Motor neuron (in vitro differentiated cells): ENCODE results near the gene EID1. TPM values are rescaled to one million over a fixed set of nuclear protein-coding genes. Genes with fewer than 3 reads are reported as not detected.

ENCODE experiments used
- ATAC-seq, 8 experiments: fragments of 200-7000 bp; cut with Tn5 transposase; replicated peaks in 6 of 8; 2 replicates each; pipeline ENCODE4 v1.8.0; 2021; ENCODE audit warnings: mild to moderate bottlenecking in 8 of 8, moderate library complexity in 8 of 8
- H3K27ac ChIP-seq, 2 donors: fragments of 250-450 bp; sonication (Bioruptor Pico); 2 replicates each; pipeline ENCODE4 v1.9.0; 2021; ENCODE audit warnings: antibody characterized with exemption in 2 of 2, mild to moderate bottlenecking in 2 of 2, moderate library complexity in 1 of 2
- H3K4me1 ChIP-seq, 2 donors: fragments of 250-450 bp; sonication (Bioruptor Pico); replicated peaks in 1 of 2; 2 replicates each; pipeline ENCODE4 v1.6.1; 2021; ENCODE audit warnings: antibody characterized with exemption in 2 of 2, mild to moderate bottlenecking in 2 of 2, moderate library complexity in 1 of 2
- H3K4me3 ChIP-seq, 5 donors: fragments of 250-450 bp; sonication (Bioruptor Pico); 2 replicates each; pipeline ENCODE4 v1.9.0; 2021; ENCODE audit warnings: antibody characterized with exemption in 5 of 5, mild to moderate bottlenecking in 5 of 5, moderate library complexity in 4 of 5
- WGBS, 10 experiments: fragments of 450-650 bp; shearing (Covaris generic); methylation state at CpG; one replicate each; pipeline ENCODE4 v1.0.0; 2022; 5-methylcytosine and 5-hydroxymethylcytosine counted together
- in situ Hi-C, 9 experiments: fragments of 400-800 bp; cut with MboI; loops; one replicate each; pipeline ENCODE4 v1.15.0; 2021; ENCODE audit warnings: low sequenced_read_pairs in 9 of 9, low pct_unique_long_range_greater_than_20kb in 2 of 9; ENCODE audit not compliant: unreplicated experiment in 9 of 9
- total RNA-seq, 8 experiments: library from RNA; unstranded; fragments of 300-600 nt; gene quantifications; 2 replicates each; pipeline versions ENCODE4 v1.2.3 to v1.2.4, GENCODE V29; 2022

EID1 gene
- total RNA-seq, 8 experiments from 2014 or later, result 132 to 302 (median 181) TPM

DNA sequence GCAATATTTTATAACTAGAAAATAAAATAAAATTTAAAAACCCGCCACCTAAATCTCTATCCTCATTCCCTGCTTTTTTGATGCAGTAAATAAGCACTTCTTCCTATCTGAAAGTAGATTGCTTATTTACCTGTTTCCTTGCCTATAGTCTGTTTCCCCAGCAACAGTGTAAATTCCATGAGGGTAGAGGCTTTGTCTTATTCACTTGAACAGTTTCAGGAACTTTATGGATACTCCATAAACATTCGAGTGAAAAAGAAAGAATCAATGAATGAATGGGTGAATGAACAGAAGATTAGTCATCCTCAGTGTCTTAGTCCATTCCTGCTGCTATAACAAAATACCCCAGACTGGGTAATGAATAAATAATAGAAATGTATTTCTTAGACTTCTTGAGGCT lies 44.1 kb downstream of the EID1 start:
- peaks cover 0 to 3% of the 10 kb centered on the region in 2 donors for H3K4me1 ChIP-seq
- in situ Hi-C loops, result no loop called here
- H3K27ac ChIP-seq, result no peak overlapping the region
- no peak for ATAC-seq
- no peak overlapping the region for H3K4me3 ChIP-seq
- WGBS, 10 experiments, result 72 to 100% (median 90%) methylated on average over 1 to 2 of the region's 2 CpGs; no CpG with 5 or more reads in 1 of the 10 experiments

DNA sequence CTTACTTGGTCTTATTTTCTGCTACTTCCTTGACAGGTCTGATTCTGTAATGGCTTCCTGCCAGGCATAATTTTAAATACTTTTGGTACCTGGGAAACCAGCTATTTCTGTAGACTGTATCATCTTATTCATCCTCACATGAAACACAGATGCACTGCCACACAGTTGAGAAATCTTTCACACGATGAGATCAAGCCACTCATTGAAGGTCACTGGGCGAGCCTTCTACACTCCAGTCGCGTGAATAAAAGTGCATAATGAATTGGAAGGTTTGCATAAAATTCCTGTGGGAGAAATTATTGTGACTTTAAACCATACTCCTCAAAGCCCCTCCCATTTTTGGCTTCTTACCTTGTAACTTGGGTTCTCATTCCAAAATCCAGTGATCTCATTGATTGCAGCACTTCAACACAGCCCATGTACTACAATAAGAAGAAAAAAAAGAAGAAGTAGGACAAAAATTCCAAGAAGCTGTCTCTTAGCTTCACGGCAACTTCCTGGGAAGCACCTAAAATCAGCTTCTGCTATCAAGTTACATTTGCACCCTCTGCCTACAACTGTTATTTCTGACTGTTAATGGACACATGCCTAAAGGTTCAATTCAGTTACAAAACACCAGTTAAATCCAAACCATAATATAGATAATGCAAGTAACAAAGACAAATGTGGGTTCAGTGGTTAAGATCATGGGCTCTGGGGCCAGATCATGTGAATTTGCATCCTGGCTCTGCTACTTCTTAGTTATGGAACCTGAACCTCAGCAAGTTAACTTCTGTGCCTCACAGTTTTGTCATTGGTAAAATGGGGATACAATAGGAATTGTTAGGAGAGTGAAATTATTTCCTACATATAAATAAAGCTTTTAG lies 46.8 kb downstream of the EID1 start:
- peaks cover 0 to 3% of the 10 kb centered on the region in 2 donors for H3K4me1 ChIP-seq
- peak overlapping the region in 1 of 2 donors; percentile 60 for H3K27ac ChIP-seq
- 10 to 100% (median 75%) methylated on average over 1 to 5 of the region's 5 CpGs for WGBS, 10 experiments
- in situ Hi-C loops, result no loop called here
- no peak overlapping the region for H3K4me3 ChIP-seq
- ATAC-seq, result peak in 3 of 8 experiments; percentile 81 to 93 (median 85)

DNA sequence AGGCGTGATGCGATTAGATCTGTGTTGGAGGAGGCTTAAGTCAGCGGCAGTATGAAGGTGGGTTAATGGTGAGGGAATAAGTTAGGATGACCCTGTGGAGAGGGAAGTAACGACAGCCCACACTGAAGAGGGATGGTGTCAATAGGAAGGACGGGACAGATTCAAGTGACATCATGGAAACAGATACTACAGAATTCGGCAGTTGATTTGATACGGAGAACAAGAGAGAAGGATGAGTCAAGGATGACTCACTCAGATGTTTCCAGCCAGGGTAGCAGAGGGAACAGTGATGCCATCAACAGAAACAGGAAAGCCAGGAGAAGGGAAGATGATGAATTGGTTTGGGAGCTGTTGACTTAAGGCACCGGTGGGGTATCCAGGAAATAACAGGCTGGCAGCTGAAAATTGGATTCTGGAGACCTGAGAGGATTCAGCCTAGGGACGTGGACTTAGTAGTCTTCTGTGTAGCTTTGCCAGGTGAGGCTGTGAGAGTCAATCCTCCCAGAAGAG lies 47.8 kb downstream of the EID1 start:
- peaks cover 0 to 3% of the 10 kb centered on the region in 2 donors for H3K4me1 ChIP-seq
- in situ Hi-C loops, result no loop called here
- H3K4me3 ChIP-seq, result peak overlapping the region in 2 of 5 donors; percentile 13 to 19
- peak; percentile 30 to 98 (median 96) for ATAC-seq
- H3K27ac ChIP-seq, result peak overlapping the region; percentile 58 to 60
- 7 to 69% (median 50%) methylated on average over 1 to 8 of the region's 9 CpGs for WGBS, 10 experiments

DNA sequence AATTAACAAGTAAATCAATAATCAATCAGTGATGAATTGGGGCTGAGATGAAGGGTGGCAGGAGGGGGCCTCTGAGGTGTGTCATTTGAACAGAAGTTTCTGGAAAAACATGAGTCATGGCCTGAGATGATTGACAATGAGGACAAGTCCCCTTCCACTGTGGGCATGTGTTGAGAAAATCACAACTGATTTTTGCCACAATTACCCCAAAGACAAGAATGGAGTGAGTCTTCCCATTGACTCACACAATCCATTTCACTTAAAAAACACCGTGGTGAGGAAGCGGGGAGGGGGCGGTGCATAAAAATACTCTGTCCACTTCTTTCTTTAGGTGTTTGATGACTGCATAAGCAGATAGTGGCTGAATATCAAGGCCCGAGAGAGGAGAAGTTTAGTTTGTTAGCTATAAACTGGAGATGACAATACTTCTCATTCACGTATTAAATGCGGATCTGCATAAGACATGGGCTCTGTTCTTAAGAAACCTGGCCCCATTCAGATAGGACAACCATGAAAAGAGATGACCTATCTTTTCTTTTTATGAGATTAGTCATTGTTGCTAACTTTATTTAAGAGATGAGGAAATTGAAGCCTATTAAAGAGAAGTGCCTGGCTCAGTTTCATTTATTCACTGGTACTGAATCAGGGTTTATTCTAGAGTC lies 51.1 kb downstream of the EID1 start:
- WGBS, 10 experiments, result 60 to 94% (median 82%) methylated on average over 1 to 6 of the region's 6 CpGs; no CpG with 5 or more reads in 1 of the 10 experiments
- no peak overlapping the region for H3K27ac ChIP-seq
- H3K4me3 ChIP-seq, result no peak overlapping the region
- peaks cover 0 to 3% of the 10 kb centered on the region in 2 donors for H3K4me1 ChIP-seq
- in situ Hi-C loops, result no loop called here
- no peak for ATAC-seq

DNA sequence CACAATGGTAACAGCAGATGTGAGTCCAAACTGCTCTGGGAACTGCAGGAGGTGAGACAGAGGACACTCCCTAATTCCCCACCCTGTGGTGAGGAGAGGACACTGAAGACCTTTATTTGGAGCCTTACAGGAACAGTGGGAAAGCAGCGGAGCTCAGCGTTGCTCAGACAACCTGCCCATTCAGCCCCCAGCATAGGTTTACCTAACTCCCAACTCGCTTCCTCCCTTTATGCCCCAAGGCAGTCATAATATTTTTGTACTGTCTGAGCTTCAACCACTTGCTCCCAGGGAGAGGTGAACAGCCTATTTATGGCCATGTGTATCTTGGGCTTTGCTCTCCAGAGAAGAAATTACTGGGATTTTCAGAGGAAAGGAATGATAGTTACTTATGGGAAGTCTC lies 51.7 kb downstream of the EID1 start:
- in situ Hi-C loops, result no loop called here
- Histone ChIP-seq H3K27ac (no peak overlapping the region), H3K4me1 (peaks cover 0 to 3% of the 10 kb centered on the region in 2 donors), H3K4me3 (no peak overlapping the region)
- no peak for ATAC-seq
- 61 to 73% methylated on average over 2 to 3 of the region's 3 CpGs; no CpG with 5 or more reads in 8 of the 10 experiments for WGBS, 10 experiments

Other genes starting within 250 kb of the EID1 start
- gene FBN1, start 232.4 kb upstream of the EID1 start, total RNA-seq, result 100 to 1,000 TPM in 3 of 8 experiments, 10 to 100 TPM in 1, 1 to 10 TPM in 4; 3.4 to 777 (median 10.1) TPM
- gene CEP152, start 67.1 kb upstream of the EID1 start, total RNA-seq, result 10 to 100 TPM in 2 of 8 experiments, 1 to 10 TPM in 6; 1.4 to 30.2 (median 3.5) TPM
- 10 to 100 TPM in 1 of 8 experiments, 1 to 10 TPM in 5, under 1 TPM in 1, not detected in 1; 0.70 to 11.3 (median 3.9) TPM for gene SHC4, start 85.8 kb downstream of the EID1 start, total RNA-seq
- 10 to 100 TPM; 27.1 to 58.8 (median 35.3) TPM for gene SECISBP2L, start 168.3 kb downstream of the EID1 start, total RNA-seq